Gastrocnemius medialis (tissue), 4 donors: ENCODE measurements around the gene CLIP3.

ENCODE experiments used
- POLR2A ChIP-seq, 2 donors: fragments of 450-650 bp; IDR thresholded peaks; one replicate each; pipeline ENCODE4 v1.6.1; 2017; ENCODE audit warnings: antibody characterized with exemption in 2 of 2, mild to moderate bottlenecking in 2 of 2, moderate library complexity in 2 of 2
- TF ChIP-seq, protein P1 (sequence below), 5 experiments: fragments of 450-650 bp in 3 of 5; fragments of 200-600 bp in 2 of 5; sonication (generic) in 2 of 5; IDR thresholded peaks in 4 of 5; conservative IDR thresholded peaks in 1 of 5; 1 replicate in 4 of 5; 2 replicates in 1 of 5; pipeline ENCODE4 v1.5.1; 2016 to 2019; ENCODE audit warnings: antibody characterized with exemption in 5 of 5, mild to moderate bottlenecking in 3 of 5, moderate library complexity in 3 of 5

DNA sequence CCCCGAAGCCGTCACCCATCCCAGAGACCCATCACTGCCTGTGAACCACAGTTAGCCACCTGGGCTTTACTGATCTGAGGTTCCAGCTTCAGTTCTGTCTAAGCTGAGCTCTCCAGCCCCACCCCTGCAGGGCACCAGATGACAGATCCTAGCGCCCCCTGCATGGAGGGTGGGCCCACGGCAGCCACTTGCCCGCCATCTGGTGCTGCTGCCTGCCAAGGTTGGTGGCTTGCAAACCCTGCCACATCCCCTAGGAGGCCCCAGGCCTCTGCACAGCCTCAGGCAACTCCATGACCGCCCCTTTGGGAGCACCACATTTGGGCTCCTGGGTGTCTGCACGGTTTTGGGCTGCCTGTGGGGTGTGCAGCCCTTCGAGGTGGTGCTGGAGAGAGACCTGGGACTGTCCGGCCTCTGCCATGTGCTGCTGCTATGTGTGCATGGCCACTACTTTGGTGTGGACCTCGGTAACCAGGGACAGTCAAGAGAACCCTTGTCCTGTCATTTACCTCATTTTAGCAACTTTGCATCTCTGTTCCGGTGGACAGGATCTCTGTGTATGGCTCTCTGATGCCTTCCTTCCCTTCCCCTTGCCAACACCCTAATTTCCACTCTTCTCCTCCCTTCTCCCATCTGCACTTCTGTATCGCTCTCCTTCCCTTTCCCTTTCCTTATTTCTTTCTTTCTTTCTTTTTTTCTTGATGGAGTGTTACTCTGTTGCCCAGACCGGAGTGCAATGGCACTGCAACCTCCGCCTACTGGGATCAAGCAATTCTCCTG lies 55.0 kb downstream of the CLIP3 start:
- TF ChIP-seq, protein P1, sequence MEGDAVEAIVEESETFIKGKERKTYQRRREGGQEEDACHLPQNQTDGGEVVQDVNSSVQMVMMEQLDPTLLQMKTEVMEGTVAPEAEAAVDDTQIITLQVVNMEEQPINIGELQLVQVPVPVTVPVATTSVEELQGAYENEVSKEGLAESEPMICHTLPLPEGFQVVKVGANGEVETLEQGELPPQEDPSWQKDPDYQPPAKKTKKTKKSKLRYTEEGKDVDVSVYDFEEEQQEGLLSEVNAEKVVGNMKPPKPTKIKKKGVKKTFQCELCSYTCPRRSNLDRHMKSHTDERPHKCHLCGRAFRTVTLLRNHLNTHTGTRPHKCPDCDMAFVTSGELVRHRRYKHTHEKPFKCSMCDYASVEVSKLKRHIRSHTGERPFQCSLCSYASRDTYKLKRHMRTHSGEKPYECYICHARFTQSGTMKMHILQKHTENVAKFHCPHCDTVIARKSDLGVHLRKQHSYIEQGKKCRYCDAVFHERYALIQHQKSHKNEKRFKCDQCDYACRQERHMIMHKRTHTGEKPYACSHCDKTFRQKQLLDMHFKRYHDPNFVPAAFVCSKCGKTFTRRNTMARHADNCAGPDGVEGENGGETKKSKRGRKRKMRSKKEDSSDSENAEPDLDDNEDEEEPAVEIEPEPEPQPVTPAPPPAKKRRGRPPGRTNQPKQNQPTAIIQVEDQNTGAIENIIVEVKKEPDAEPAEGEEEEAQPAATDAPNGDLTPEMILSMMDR (IDR thresholded peaks at IDR 0.05 in 4 of 5, conservative IDR thresholded peaks at IDR 0.05 in 1 of 5) = no peak
- TF ChIP-seq POLR2A (IDR thresholded peaks at IDR 0.05) = no peak
